GM12878 (cell line): Measurements from ENCODE around the gene HCFC1. TPM values are rescaled to one million over a fixed set of nuclear protein-coding genes. Genes with fewer than 3 reads are reported as not detected.

Source experiments
- ATAC-seq: fragments of 200-7000 bp; cut with Tn5 transposase; 3 replicates; pipeline ENCODE4 v1.9.1; 2020; ENCODE audit warnings: mild to moderate bottlenecking, moderate library complexity
- BruUV-seq: library from RNA; stranded (reverse); fragments of 400-500 nt; replicated peaks from 2 replicates; lab custom pipeline; 2021; lab: Mats Ljungman, UMichigan
- CTCF ChIA-PET: fragments of 300-600 bp; sonication (Branson Sonifier 250); formaldehyde crosslinking; extraction: SDS; loops from one replicate; lab custom pipeline; 2021; ENCODE audit warnings: inconsistent platforms; lab: Yijun Ruan, JAX
- POLR2A ChIA-PET: fragments of 350-600 bp; formaldehyde crosslinking; extraction: SDS; loops from one replicate; lab custom pipeline; 2021; ENCODE audit warnings: inconsistent platforms; lab: Charles Lee
- RAD21 ChIA-PET: fragments of 300-600 bp; sonication (Branson Sonifier 250); formaldehyde crosslinking; loops from one replicate; lab custom pipeline; 2023; ENCODE audit warnings: antibody characterized with exemption; ENCODE audit not compliant: unreplicated experiment; lab: Charles Lee
- SMC1A ChIA-PET: fragments of 300-600 bp; sonication (Branson Sonifier 250); formaldehyde crosslinking; loops from one replicate; lab custom pipeline; 2023; ENCODE audit not compliant: unreplicated experiment, uncharacterized antibody; lab: Charles Lee
- DNase-seq: peaks from one replicate; pipeline ENCODE4 v3.0.0-alpha.2; 2011; ENCODE audit warnings: low read depth, low spot score
- FAIRE-seq: peaks from 3 replicates; lab custom pipeline; 2011; peaks lifted over from hg19 to GRCh38; lab: Jason Lieb, UNC
- H2AFZ ChIP-seq: 2 replicates; pipeline ENCODE4 v1.6.0; 2011; ENCODE audit warnings: low read depth, low read length, control low read depth; ENCODE audit not compliant: control insufficient read depth
- H3K27ac ChIP-seq: 2 replicates; pipeline ENCODE4 v1.5.1; 2011; ENCODE audit warnings: control low read depth; ENCODE audit not compliant: control insufficient read depth, insufficient read depth
- H3K27me3 ChIP-seq, 2 experiments: replicated peaks in 1 of 2; 2 replicates each; pipeline versions ENCODE4 v1.6.0 to v1.6.1; 2011; ENCODE audit warnings: low read length in 1 of 2; ENCODE audit not compliant: control insufficient read depth in 2 of 2, insufficient read depth in 2 of 2
- H3K36me3 ChIP-seq, 2 experiments: 2 replicates each; pipeline ENCODE4 v1.5.1; 2011; ENCODE audit warnings: low read length in 1 of 2; ENCODE audit not compliant: control insufficient read depth in 2 of 2, insufficient read depth in 2 of 2
- H3K4me1 ChIP-seq: 2 replicates; pipeline ENCODE4 v1.6.1; 2011; ENCODE audit warnings: mild to moderate bottlenecking, low read length, moderate library complexity, mixed read lengths; ENCODE audit not compliant: control insufficient read depth, insufficient read depth
- H3K4me2 ChIP-seq: 2 replicates; pipeline ENCODE4 v1.6.0; 2011; ENCODE audit warnings: control low read depth; ENCODE audit not compliant: control insufficient read depth, insufficient read depth
- H3K4me3 ChIP-seq: fragments of 200-600 bp; sonication (generic); 2 replicates; pipeline ENCODE4 v1.5.1; 2016
- H3K79me2 ChIP-seq: 2 replicates; pipeline ENCODE4 v1.6.0; 2011; ENCODE audit warnings: low read length; ENCODE audit not compliant: control insufficient read depth, insufficient read depth
- H3K9ac ChIP-seq: 2 replicates; pipeline ENCODE4 v1.8.0; 2011; ENCODE audit warnings: low read length, control low read depth, mixed read lengths; ENCODE audit not compliant: control insufficient read depth, insufficient read depth
- H3K9me3 ChIP-seq: replicated peaks from 3 replicates; pipeline ENCODE4 v1.5.1; 2011; ENCODE audit warnings: mild to moderate bottlenecking, low read length; ENCODE audit not compliant: control insufficient read depth, insufficient read depth
- H4K20me1 ChIP-seq: 2 replicates; pipeline ENCODE4 v1.6.0; 2011; ENCODE audit not compliant: control insufficient read depth, insufficient read depth
- ATF7 ChIP-seq: fragments of 450-650 bp; IDR thresholded peaks from 2 replicates; pipeline ENCODE4 v1.6.1; 2016; ENCODE audit warnings: low read depth, mild to moderate bottlenecking
- BACH1 ChIP-seq: fragments of 450-650 bp; IDR thresholded peaks from 2 replicates; pipeline ENCODE4 v1.6.1; 2017; ENCODE audit warnings: mild to moderate bottlenecking, borderline replicate concordance
- CHD2 ChIP-seq: IDR thresholded peaks from 2 replicates; pipeline ENCODE4 v1.6.1; 2011; ENCODE audit warnings: low read depth, low read length, improper control_type of control experiment, borderline replicate concordance
- CHD4 ChIP-seq: fragments of 200-600 bp; sonication (generic); IDR thresholded peaks from 2 replicates; pipeline ENCODE4 v1.6.1; 2016; ENCODE audit warnings: mild to moderate bottlenecking
- DPF2 ChIP-seq: fragments of 450-650 bp; IDR thresholded peaks from 2 replicates; pipeline ENCODE4 v1.6.1; 2017; ENCODE audit warnings: mild to moderate bottlenecking
- EGR1 ChIP-seq, 2 experiments: IDR thresholded peaks; 1 replicate in 1 of 2; 2 replicates in 1 of 2; pipeline ENCODE4 v1.6.1; 2011 to 2012; ENCODE audit warnings: low read depth in 2 of 2, low read length in 2 of 2, borderline replicate concordance in 1 of 2, mild to moderate bottlenecking in 1 of 2, moderate library complexity in 1 of 2
- IRF4 ChIP-seq: IDR thresholded peaks from 2 replicates; pipeline ENCODE4 v1.6.1; 2011; ENCODE audit warnings: low read depth, low read length
- MYB ChIP-seq: fragments of 150-350 bp; IDR thresholded peaks from 2 replicates; pipeline ENCODE4 v1.6.1; 2014; ENCODE audit warnings: mild to moderate bottlenecking, low read depth, low read length, borderline replicate concordance
- NFXL1 ChIP-seq: fragments of 450-650 bp; IDR thresholded peaks from 2 replicates; pipeline ENCODE4 v1.6.1; 2017; ENCODE audit warnings: antibody characterized with exemption, mild to moderate bottlenecking, borderline replicate concordance
- POLR2A ChIP-seq: IDR thresholded peaks from 2 replicates; pipeline ENCODE4 v1.6.1; 2011; ENCODE audit warnings: low read depth, mild to moderate bottlenecking, low read length
- SMC3 ChIP-seq: IDR thresholded peaks from 2 replicates; pipeline ENCODE4 v1.6.1; 2011; ENCODE audit warnings: low read length, improper control_type of control experiment, borderline replicate concordance
- SP1 ChIP-seq: IDR thresholded peaks from one replicate; pipeline ENCODE4 v1.6.1; 2011; ENCODE audit warnings: low read depth, low read length
- TCF7 ChIP-seq: IDR thresholded peaks from 2 replicates; pipeline ENCODE4 v1.6.1; 2014; ENCODE audit warnings: antibody characterized with exemption, borderline replicate concordance
- YBX1 ChIP-seq: fragments of 450-650 bp; IDR thresholded peaks from 2 replicates; pipeline ENCODE4 v1.6.1; 2016; ENCODE audit warnings: antibody characterized with exemption
- YY1 ChIP-seq: IDR thresholded peaks from 2 replicates; pipeline ENCODE4 v1.6.1; 2011; ENCODE audit warnings: low read depth, mild to moderate bottlenecking, low read length
- ZNF274 ChIP-seq: IDR thresholded peaks from one replicate; pipeline ENCODE4 v1.8.0; 2011; ENCODE audit not compliant: insufficient read length, insufficient read depth
- ZZZ3 ChIP-seq: IDR thresholded peaks from 2 replicates; pipeline ENCODE4 v1.6.1; 2011; ENCODE audit warnings: low read depth; ENCODE audit not compliant: control insufficient read depth, insufficient read length
- WGBS: methylation state at CpG from one replicate; pipeline ENCODE4 v1.1.6; 2016; ENCODE audit warnings: low lambda C conversion rate; ENCODE audit not compliant: insufficient replicate concordance, insufficient coverage; ENCODE audit errors: missing lambda C conversion rate; 5-methylcytosine and 5-hydroxymethylcytosine counted together
- in situ Hi-C: fragments of 300-500 bp; cut with MboI; formaldehyde crosslinking; loops from 9 replicates; pipeline ENCODE4 v1.14.3; 2018; ENCODE audit warnings: mixed read lengths
- intact Hi-C: fragments of 100-400 bp; cut with micrococcal nuclease; formaldehyde crosslinking; loops from one replicate; pipeline ENCODE4 v1.14.2; 2022; ENCODE audit not compliant: unreplicated experiment
- polyA plus RNA-seq, 11 experiments: library from polyadenylated mRNA; depleted of rRNA in 4 of 11; unstranded in 6 of 11; stranded (reverse) in 5 of 11; fragments of >200 nt; fragmentation: Nextera tagmentation in 4 of 11; fragmentation: Illumina TruSeq in 1 of 11; extraction: Ambion mirVana in 4 of 11; extraction: Trizol in 1 of 11; gene quantifications; 1 replicate in 1 of 11; 2 replicates in 10 of 11; pipeline versions ENCODE4 v1.2.1 to v1.2.3, GENCODE V29; 2011 to 2016; ENCODE audit warnings: inconsistent platforms in 2 of 11, missing spikeins in 2 of 11, low read depth in 1 of 11
- total RNA-seq, 4 experiments: library from RNA; depleted of rRNA in 3 of 4; stranded (reverse); fragments of >200 nt in 3 of 4; fragmentation: Illumina TruSeq in 1 of 4; extraction: Trizol in 1 of 4; gene quantifications; 2 replicates each; pipeline versions ENCODE4 v1.2.1 to v1.2.3, GENCODE V29; 2013 to 2021
- TF ChIP-seq, protein P1 (sequence below): fragments of 450-650 bp; IDR thresholded peaks from 2 replicates; pipeline ENCODE4 v1.6.1; 2017; ENCODE audit warnings: mild to moderate bottlenecking, moderate library complexity
- TF ChIP-seq, protein P2 (sequence below): IDR thresholded peaks from 2 replicates; pipeline ENCODE4 v1.6.1; 2012; ENCODE audit warnings: low read length, inconsistent platforms

HCFC1 gene
- total and polyA plus RNA-seq, 10 of the 15 experiments (the other 5 are each of a cell fraction or from before 2014, with no cell fraction given): 3.9 to 92.7 (median 23.5) TPM

DNA sequence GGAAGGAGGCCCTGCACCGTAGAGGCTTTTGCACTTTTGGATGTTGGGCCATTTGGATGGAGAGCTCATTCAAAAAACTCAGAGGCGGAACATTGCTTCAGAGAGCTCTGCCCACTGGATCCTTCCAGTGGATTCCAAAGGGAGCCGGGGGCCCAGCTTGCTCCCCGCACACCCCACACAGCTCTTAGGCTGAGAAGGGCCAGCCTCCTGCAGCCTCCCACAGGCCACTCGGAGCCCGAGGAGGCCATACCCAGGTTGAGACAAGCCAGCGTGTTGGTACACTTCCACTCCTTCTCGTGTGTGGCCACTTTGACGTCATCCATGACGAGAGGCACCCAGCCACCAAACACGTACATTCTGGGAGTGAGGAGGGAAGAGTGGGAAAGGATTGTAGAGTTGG is 10.3 kb downstream of the HCFC1 start:
- ATAC-seq: no peak
- ChIA-PET POLR2A (interaction anchor here (1.4 kb wide), 1 partner anchor 9 kb away, joined by 5 read pairs; no protein-coding TSS in a partner anchor), SMC1A (no interaction called here)
- Histone ChIP-seq H4K20me1 (no peaks in the 10 kb centered on the region; the same call in 1 of the 2 replicates), H3K9ac (no peak overlapping the region)
- WGBS: 97% methylated on average over 11 of the region's 11 CpGs
- TF ChIP-seq SMC3 (no peak), ZZZ3 (no peak), CHD2 (no peak), ZNF274 (no peak), YY1 (no peak), BACH1 (no peak), EGR1 (IDR thresholded peaks at IDR 0.05; ENCODE audit: borderline replicate concordance in 1 of 2, low read depth in 2 of 2, low read length in 2 of 2) (no peak), IRF4 (no peak), YBX1 (no peak), TCF7 (no peak), MYB (no peak), ATF7 (no peak), SP1 (no peak), POLR2A (no peak), CHD4 (no peak), NFXL1 (no peak), DPF2 (no peak)
- TF ChIP-seq, protein P1, sequence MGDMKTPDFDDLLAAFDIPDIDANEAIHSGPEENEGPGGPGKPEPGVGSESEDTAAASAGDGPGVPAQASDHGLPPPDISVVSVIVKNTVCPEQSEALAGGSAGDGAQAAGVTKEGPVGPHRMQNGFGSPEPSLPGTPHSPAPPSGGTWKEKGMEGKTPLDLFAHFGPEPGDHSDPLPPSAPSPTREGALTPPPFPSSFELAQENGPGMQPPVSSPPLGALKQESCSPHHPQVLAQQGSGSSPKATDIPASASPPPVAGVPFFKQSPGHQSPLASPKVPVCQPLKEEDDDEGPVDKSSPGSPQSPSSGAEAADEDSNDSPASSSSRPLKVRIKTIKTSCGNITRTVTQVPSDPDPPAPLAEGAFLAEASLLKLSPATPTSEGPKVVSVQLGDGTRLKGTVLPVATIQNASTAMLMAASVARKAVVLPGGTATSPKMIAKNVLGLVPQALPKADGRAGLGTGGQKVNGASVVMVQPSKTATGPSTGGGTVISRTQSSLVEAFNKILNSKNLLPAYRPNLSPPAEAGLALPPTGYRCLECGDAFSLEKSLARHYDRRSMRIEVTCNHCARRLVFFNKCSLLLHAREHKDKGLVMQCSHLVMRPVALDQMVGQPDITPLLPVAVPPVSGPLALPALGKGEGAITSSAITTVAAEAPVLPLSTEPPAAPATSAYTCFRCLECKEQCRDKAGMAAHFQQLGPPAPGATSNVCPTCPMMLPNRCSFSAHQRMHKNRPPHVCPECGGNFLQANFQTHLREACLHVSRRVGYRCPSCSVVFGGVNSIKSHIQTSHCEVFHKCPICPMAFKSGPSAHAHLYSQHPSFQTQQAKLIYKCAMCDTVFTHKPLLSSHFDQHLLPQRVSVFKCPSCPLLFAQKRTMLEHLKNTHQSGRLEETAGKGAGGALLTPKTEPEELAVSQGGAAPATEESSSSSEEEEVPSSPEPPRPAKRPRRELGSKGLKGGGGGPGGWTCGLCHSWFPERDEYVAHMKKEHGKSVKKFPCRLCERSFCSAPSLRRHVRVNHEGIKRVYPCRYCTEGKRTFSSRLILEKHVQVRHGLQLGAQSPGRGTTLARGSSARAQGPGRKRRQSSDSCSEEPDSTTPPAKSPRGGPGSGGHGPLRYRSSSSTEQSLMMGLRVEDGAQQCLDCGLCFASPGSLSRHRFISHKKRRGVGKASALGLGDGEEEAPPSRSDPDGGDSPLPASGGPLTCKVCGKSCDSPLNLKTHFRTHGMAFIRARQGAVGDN: no peak
- TF ChIP-seq, protein P2, sequence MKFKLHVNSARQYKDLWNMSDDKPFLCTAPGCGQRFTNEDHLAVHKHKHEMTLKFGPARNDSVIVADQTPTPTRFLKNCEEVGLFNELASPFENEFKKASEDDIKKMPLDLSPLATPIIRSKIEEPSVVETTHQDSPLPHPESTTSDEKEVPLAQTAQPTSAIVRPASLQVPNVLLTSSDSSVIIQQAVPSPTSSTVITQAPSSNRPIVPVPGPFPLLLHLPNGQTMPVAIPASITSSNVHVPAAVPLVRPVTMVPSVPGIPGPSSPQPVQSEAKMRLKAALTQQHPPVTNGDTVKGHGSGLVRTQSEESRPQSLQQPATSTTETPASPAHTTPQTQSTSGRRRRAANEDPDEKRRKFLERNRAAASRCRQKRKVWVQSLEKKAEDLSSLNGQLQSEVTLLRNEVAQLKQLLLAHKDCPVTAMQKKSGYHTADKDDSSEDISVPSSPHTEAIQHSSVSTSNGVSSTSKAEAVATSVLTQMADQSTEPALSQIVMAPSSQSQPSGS: no peak
- TF ChIP-seq, all 136 proteins: peak for 0
- in situ Hi-C loops: loop anchor here (5.0 to 10.0 kb wide), 2 partner anchors 199 to 1006 kb away; partner anchors contain the start of gene PLXNB3
- BruUV-seq: no TSS peak
- Histone ChIP-seq H2AFZ (no peak overlapping the region), H3K4me2 (no peak overlapping the region), H3K79me2 (peaks cover 20% of the 10 kb centered on the region), H3K4me1 (no peaks in the 10 kb centered on the region), H3K36me3 (peaks cover 17 to 65% of the 10 kb centered on the region in 2 experiments), H3K4me3 (no peak overlapping the region), H3K27me3 (no peaks in the 10 kb centered on the region), H3K27ac (no peak overlapping the region), H3K9me3 (no peaks in the 10 kb centered on the region)
- intact Hi-C loops: no loop called here
- no peak for DNase-seq
- CTCF ChIA-PET: interaction anchor here (0.8 to 1.6 kb wide), 3 partner anchors 14 to 99 kb away, joined by 3 to 5 read pairs (median 3); no protein-coding TSS in a partner anchor
- RAD21 ChIA-PET: no interaction called here
- no peak for FAIRE-seq
